A673 (cell line): ENCODE measurements around the gene HPSE2. TPM values are rescaled to one million over a fixed set of nuclear protein-coding genes. Genes with fewer than 3 reads are reported as not detected.

Experiments
- BruUV-seq: library from RNA; stranded (reverse); fragments of 400-500 nt; replicated peaks from 2 replicates; lab custom pipeline; 2021; lab: Mats Ljungman, UMichigan
- CTCF ChIA-PET: fragments of 300-600 bp; sonication (Branson Sonifier 250); formaldehyde crosslinking; loops from one replicate; lab custom pipeline; 2022; ENCODE audit warnings: antibody characterized with exemption; lab: Charles Lee
- POLR2A ChIA-PET: fragments of 300-600 bp; sonication (Branson Sonifier 250); formaldehyde crosslinking; loops from one replicate; lab custom pipeline; 2022; ENCODE audit warnings: antibody characterized with exemption; ENCODE audit not compliant: low non-redundant PET; lab: Charles Lee
- DNase-seq: peaks from one replicate; pipeline ENCODE4 v3.0.0-alpha.2; 2015; ENCODE audit warnings: low spot score
- H3K27ac ChIP-seq: fragments of 200-600 bp; sonication (generic); 2 replicates; pipeline ENCODE4 v1.5.1; 2016; ENCODE audit warnings: mixed run types, low read depth, mild to moderate bottlenecking, mixed read lengths, antibody characterized with exemption, low read length; ENCODE audit not compliant: poor library complexity, severe bottlenecking
- H3K27me3 ChIP-seq: fragments of 200-600 bp; sonication (generic); replicated peaks from 2 replicates; pipeline ENCODE4 v1.6.1; 2017; ENCODE audit warnings: mixed run types, low read depth, mild to moderate bottlenecking, mixed read lengths, antibody characterized with exemption, low read length; ENCODE audit not compliant: insufficient read depth, poor library complexity
- H3K36me3 ChIP-seq: fragments of 200-600 bp; sonication (generic); 2 replicates; pipeline ENCODE4 v1.6.1; 2016; ENCODE audit warnings: mixed run types, mild to moderate bottlenecking, mixed read lengths, antibody characterized with exemption, low read length; ENCODE audit not compliant: insufficient read depth, poor library complexity, severe bottlenecking
- H3K4me1 ChIP-seq: fragments of 200-600 bp; sonication (generic); 2 replicates; pipeline ENCODE4 v1.6.1; 2017; ENCODE audit warnings: mixed run types, mild to moderate bottlenecking, mixed read lengths, antibody characterized with exemption, low read length; ENCODE audit not compliant: insufficient read depth, poor library complexity, severe bottlenecking
- H3K4me3 ChIP-seq: fragments of 200-600 bp; sonication (generic); 2 replicates; pipeline ENCODE4 v1.5.1; 2016; ENCODE audit warnings: low read depth, mixed run types, mild to moderate bottlenecking, mixed read lengths, low read length; ENCODE audit not compliant: poor library complexity, severe bottlenecking
- H3K9me3 ChIP-seq: fragments of 200-600 bp; sonication (generic); 2 replicates; pipeline ENCODE4 v1.6.1; 2016; ENCODE audit warnings: mixed run types, low read depth, mild to moderate bottlenecking, mixed read lengths, antibody characterized with exemption, low read length; ENCODE audit not compliant: poor library complexity, severe bottlenecking
- CTCF ChIP-seq: fragments of 300-800, 200-600 bp; sonication (generic); conservative IDR thresholded peaks from 2 replicates; pipeline ENCODE4 v1.5.1; 2017; ENCODE audit warnings: low read depth, mild to moderate bottlenecking, antibody characterized with exemption, low read length, moderate library complexity, mixed read lengths
- EZH2 ChIP-seq: fragments of 200-600 bp; sonication (generic); IDR thresholded peaks from 2 replicates; pipeline ENCODE4 v1.6.1; 2017; ENCODE audit warnings: borderline replicate concordance, low read depth, mild to moderate bottlenecking, mixed read lengths, antibody characterized with exemption, low read length; ENCODE audit not compliant: poor library complexity, severe bottlenecking
- intact Hi-C: fragments of 100-400 bp; cut with micrococcal nuclease; formaldehyde crosslinking; loops from one replicate; pipeline ENCODE4 v1.10.0; 2022; ENCODE audit not compliant: unreplicated experiment
- total RNA-seq: library from RNA; stranded (reverse); gene quantifications from 2 replicates; pipeline ENCODE4 v1.2.3, GENCODE V29; 2021

Gene HPSE2
- total RNA-seq, 1 experiment from 2014 or later = not detected

DNA sequence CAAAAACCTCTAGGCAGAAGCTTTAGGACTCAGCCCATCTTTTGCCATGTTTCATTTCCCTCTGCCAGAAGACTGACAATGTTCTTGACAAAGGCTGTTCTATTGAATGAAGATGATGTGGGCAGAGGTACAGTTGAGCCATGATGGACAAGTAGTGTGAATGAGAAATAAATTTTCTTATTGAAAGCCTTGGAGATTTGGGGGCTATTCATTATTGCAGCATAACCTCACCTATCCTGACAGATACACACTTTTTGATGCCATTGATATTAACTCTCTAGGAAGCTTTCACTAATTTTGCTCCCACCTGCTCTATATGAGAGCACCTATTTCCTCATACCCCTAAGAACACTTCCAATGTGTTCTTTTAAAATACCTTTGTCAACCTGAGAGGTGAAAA is 752.0 kb downstream of the HPSE2 start:
- Histone ChIP-seq H3K4me3 (no peak overlapping the region), H3K9me3 (no peaks in the 10 kb centered on the region), H3K27me3 (peaks cover 6% of the 10 kb centered on the region), H3K36me3 (no peaks in the 10 kb centered on the region), H3K27ac (no peak overlapping the region), H3K4me1 (no peaks in the 10 kb centered on the region)
- no TSS peak for BruUV-seq
- ChIA-PET POLR2A (no interaction called here), CTCF (no interaction called here)
- no peak for DNase-seq
- intact Hi-C loops = no loop called here
- TF ChIP-seq EZH2 (no peak), CTCF (no peak)

GRCh38 chr10:98482096-98482495 is 753.6 kb downstream of the HPSE2 start:
- POLR2A ChIA-PET = no interaction called here

DNA sequence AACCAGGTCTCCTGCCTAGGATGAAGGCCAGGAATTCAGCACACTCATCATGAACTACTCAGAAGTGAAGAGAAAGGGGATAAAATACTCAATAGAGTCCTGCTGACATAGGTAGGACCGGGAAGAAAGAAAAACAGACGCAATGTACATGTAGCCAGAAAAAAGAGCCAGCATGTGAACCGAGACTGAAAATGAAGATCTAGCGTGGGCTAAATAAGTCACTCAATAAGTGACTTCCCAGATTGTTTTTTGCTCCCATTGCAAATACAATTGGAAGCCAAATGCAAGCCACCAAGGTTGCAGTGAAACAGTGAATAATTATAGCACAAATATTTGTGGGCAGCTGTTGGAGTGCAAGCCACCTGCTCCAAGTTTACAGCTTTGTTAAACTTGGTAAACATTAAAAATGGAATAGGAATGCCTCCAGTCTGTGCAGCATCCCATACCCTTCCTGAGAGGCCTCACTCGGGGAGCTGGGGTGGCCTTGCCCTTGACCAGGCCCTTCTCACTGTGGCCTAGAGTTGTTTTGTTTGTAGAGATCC is 754.2 kb downstream of the HPSE2 start:
- intact Hi-C loops = no loop called here
- Histone ChIP-seq H3K4me3 (no peak overlapping the region), H3K27me3 (peaks cover 6% of the 10 kb centered on the region), H3K27ac (no peak overlapping the region), H3K36me3 (no peaks in the 10 kb centered on the region), H3K9me3 (no peaks in the 10 kb centered on the region), H3K4me1 (no peaks in the 10 kb centered on the region)
- TF ChIP-seq EZH2 = no peak
- no peak for TF ChIP-seq CTCF
- ChIA-PET POLR2A (no interaction called here), CTCF (no interaction called here)
- BruUV-seq = no TSS peak
- DNase-seq = no peak

More at GRCh38 chr10:98482096-98482495, 753.6 kb downstream of the HPSE2 start:
- H3K4me1 ChIP-seq = no peaks in the 10 kb centered on the region
- H3K27ac ChIP-seq = no peak overlapping the region
- no peak overlapping the region for H3K4me3 ChIP-seq
- TF ChIP-seq CTCF (no peak), EZH2 (no peak)
- CTCF ChIA-PET = no interaction called here
- peaks cover 6% of the 10 kb centered on the region for H3K27me3 ChIP-seq
- H3K36me3 ChIP-seq = no peaks in the 10 kb centered on the region
- no peaks in the 10 kb centered on the region for H3K9me3 ChIP-seq
- no peak for DNase-seq
- intact Hi-C loops = no loop called here
- BruUV-seq = no TSS peak
